Fibroblast of the aortic adventitia (primary cell): ENCODE measurements around the gene TMED1. TPM values are rescaled to one million over a fixed set of nuclear protein-coding genes. Genes with fewer than 3 reads are reported as not detected.

Experiments
- DNase-seq: peaks from one replicate; pipeline ENCODE4 v3.0.0-alpha.2; 2010; ENCODE audit warnings: low read depth
- H3K4me3 ChIP-seq: 2 replicates; pipeline ENCODE4 v1.5.1; 2011; ENCODE audit warnings: low read depth, mild to moderate bottlenecking, control low read depth, low read length, moderate library complexity
- total RNA-seq: library from RNA; depleted of rRNA; stranded (reverse); fragments of >200 nt; gene quantifications from 2 replicates; pipeline ENCODE4 v1.2.3, GENCODE V29; 2012; ENCODE audit warnings: low replicate concordance
- TF ChIP-seq, protein P1 (sequence below): IDR thresholded peaks from 2 replicates; pipeline ENCODE4 v1.5.1; 2011; ENCODE audit warnings: mild to moderate bottlenecking, low read length, control low read depth, inconsistent platforms; ENCODE audit not compliant: insufficient read depth

Gene TMED1
- total RNA-seq, 1 donor: 30.2 TPM

DNA sequence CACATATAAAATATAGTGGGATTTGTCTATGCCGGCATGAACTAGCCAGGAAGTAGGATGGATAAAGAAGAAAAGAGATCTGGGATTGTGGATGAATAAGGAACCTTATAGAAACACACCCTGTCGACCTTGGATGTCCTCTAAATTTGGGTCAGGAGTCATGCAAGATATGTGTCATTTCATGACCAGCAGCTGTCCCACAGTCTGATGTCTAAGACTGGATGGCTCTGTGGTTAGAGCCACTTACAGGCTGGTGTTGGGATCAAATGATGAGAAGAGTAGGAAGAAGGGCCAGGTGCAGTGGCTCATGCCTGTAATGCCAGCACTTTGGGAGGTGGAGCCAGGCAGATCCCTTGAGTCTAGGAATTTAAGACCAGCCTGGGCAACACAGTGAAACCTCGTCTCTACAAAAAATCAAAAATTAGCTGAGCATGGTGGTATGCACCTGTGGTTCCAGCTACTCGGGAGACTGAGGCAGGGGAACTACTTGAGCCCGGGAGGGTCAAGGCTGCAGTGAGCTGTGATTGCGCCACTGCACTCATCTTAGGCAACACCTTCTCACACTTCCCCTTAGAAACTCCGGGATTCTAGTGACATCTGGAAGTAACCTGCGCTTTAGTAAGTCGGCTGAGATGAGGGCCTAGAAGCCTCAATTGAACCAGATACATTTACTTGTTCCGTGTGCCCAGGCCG lies 30.8 kb downstream of the TMED1 start:
- no peak overlapping the region for H3K4me3 ChIP-seq
- TF ChIP-seq, protein P1, sequence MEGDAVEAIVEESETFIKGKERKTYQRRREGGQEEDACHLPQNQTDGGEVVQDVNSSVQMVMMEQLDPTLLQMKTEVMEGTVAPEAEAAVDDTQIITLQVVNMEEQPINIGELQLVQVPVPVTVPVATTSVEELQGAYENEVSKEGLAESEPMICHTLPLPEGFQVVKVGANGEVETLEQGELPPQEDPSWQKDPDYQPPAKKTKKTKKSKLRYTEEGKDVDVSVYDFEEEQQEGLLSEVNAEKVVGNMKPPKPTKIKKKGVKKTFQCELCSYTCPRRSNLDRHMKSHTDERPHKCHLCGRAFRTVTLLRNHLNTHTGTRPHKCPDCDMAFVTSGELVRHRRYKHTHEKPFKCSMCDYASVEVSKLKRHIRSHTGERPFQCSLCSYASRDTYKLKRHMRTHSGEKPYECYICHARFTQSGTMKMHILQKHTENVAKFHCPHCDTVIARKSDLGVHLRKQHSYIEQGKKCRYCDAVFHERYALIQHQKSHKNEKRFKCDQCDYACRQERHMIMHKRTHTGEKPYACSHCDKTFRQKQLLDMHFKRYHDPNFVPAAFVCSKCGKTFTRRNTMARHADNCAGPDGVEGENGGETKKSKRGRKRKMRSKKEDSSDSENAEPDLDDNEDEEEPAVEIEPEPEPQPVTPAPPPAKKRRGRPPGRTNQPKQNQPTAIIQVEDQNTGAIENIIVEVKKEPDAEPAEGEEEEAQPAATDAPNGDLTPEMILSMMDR: no peak
- no peak for DNase-seq

- no peak overlapping the region for H3K4me3 ChIP-seq
- DNase-seq: no peak
- TF ChIP-seq, protein P1: no peak
Observed at GRCh38 chr19:10803252-10803651, 32.8 kb downstream of the TMED1 start.

DNA sequence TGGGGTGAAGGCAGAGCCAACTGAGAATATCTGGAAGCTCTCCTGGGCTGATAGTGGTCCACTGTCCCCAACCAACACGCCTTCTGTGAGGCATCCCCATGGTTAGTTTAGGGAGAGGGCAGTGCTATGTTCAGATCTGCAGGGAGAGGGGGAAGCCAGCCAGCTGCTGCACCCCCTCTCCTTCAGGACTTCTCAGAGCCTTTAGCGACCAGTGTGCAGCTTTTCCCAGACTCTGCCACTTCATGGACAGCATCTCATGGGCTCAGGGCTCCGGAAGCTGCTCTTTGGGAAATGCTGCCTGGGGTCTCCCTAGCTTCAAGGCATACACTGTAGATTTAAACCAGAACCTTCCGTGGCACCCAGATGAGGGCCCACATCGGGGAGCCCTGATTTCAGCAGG lies 33.5 kb downstream of the TMED1 start:
- no peak overlapping the region for H3K4me3 ChIP-seq
- TF ChIP-seq, protein P1: no peak
- no peak for DNase-seq

DNA sequence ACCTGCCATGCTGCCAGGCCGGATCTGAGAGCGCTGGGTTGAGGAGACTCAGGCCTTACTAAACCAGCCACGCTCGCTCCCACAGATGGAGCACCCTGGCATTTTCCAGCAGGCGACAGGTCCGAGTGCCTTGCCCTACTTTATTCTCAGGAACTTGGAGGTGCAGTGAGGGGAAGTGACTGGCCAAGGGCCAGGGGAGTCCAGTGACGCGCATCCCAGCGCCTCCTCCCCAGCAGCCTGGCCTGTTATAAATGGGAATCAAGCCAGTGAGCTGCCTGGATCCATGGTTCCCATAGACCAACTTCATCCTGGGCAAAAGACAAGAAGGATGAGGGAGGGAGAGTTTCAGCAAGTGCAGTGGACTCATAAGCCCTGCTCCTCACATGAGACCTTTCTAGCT lies 35.5 kb downstream of the TMED1 start:
- no peak for DNase-seq
- H3K4me3 ChIP-seq: no peak overlapping the region
- TF ChIP-seq, protein P1: no peak

DNA sequence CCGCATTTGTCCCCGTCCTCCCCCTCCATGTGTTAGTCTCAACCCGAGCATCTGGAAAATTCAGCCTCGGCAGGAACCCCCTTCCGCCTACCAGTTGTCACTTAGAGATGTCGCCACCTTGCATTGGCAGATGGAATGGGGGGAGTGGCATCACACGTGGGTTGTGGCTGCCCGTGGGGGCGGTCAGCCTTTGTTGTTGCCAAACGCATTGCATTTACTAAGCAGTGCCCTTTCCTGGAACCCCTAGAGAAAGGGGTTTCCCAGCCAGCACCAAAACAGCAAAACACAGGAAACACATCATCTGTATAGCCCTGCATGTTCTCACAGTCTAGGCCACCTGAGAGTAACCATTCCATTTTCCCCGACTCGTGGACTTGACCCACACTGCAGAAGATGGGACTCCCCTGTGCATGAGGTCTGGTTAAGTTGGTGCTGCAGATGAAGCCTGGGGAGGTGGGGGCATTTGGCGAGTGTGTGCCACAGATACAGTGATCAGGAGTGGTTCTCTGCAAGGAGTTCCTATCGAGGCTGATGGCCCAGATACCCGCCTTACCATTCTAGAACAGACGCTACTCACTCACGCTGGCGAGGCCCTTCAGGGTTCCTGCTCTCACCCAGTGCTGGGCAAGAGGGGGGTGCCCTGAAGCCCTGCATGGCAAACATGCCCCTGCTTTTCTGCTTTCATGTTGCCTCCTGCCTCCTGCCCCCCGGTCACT lies 38.3 kb downstream of the TMED1 start:
- H3K4me3 ChIP-seq: no peak overlapping the region
- TF ChIP-seq, protein P1: no peak
- no peak for DNase-seq

DNA sequence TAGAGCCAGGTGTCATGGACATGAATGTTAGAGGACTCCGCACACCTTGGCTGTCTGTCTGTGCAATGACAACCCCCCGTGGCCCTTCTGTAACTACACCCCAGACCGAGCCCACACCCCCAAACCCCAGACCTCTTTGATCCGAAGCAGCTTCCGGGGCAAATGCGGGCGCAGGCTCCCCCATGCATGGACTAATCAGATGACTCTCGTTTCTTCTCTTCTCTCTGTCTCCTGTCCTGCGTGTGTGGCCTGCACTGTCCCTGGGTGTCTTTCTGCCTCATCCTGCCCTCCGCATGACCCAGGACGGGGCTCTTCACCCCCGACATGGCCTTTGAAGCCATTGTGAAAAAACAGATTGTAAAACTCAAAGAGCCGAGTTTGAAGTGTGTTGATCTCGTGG lies 38.9 kb downstream of the TMED1 start:
- TF ChIP-seq, protein P1: no peak
- no peak overlapping the region for H3K4me3 ChIP-seq
- DNase-seq: no peak
